CD14-positive monocyte (primary cell): ENCODE results near the gene IMPA2. TPM values are rescaled to one million over a fixed set of nuclear protein-coding genes. Genes with fewer than 3 reads are reported as not detected.

Experiments
- DNase-seq, 3 donors: peaks; one replicate each; pipeline ENCODE4 v3.0.0-alpha.2; 2011 to 2022
- H2AFZ ChIP-seq: 2 replicates; pipeline ENCODE4 v1.6.0; 2012; ENCODE audit warnings: mild to moderate bottlenecking, low read depth, low read length, inconsistent platforms; ENCODE audit not compliant: insufficient read depth, poor library complexity, severe bottlenecking
- H3K27ac ChIP-seq, 2 donors: 1 replicate in 1 of 2; 2 replicates in 1 of 2; pipeline ENCODE4 v1.5.1; 2012 to 2013; ENCODE audit warnings: low read length in 2 of 2, control low read depth in 1 of 2, inconsistent platforms in 1 of 2, low read depth in 1 of 2, mild to moderate bottlenecking in 1 of 2
- H3K27me3 ChIP-seq, 2 donors: one replicate each; pipeline versions ENCODE4 v1.6.0 to v1.6.1; 2011 to 2013; ENCODE audit warnings: low read length in 2 of 2; ENCODE audit not compliant: control insufficient read depth in 2 of 2, insufficient read depth in 2 of 2
- H3K36me3 ChIP-seq, 2 donors: replicated peaks in 1 of 2; 1 replicate in 1 of 2; 2 replicates in 1 of 2; pipeline versions ENCODE4 v1.5.1 to v1.6.1; 2012 to 2013; ENCODE audit warnings: low read length in 2 of 2, control low read depth in 1 of 2, inconsistent platforms in 1 of 2, mild to moderate bottlenecking in 1 of 2; ENCODE audit not compliant: insufficient read depth in 2 of 2, control insufficient read depth in 1 of 2
- H3K4me1 ChIP-seq, 2 donors: 1 replicate in 1 of 2; 2 replicates in 1 of 2; pipeline versions ENCODE4 v1.5.1 to v1.6.1; 2012 to 2013; ENCODE audit warnings: low read length in 2 of 2, control low read depth in 1 of 2, inconsistent platforms in 1 of 2, mild to moderate bottlenecking in 1 of 2, moderate library complexity in 1 of 2; ENCODE audit not compliant: insufficient read depth in 2 of 2, control insufficient read depth in 1 of 2
- H3K4me2 ChIP-seq: replicated peaks from 2 replicates; pipeline ENCODE3; 2012; ENCODE audit warnings: low read length, moderate library complexity, mild to moderate bottlenecking; ENCODE audit not compliant: poor library complexity, severe bottlenecking; ENCODE audit errors: extremely low read depth
- H3K4me3 ChIP-seq, 3 experiments: fragments of 200-600 bp in 1 of 3; sonication (generic) in 1 of 3; replicated peaks in 1 of 3; 1 replicate in 2 of 3; 2 replicates in 1 of 3; pipeline ENCODE4 v1.5.1; 2011 to 2013; ENCODE audit warnings: low read length in 3 of 3, mild to moderate bottlenecking in 3 of 3, control low read depth in 2 of 3, low read depth in 2 of 3, inconsistent platforms in 1 of 3, moderate library complexity in 1 of 3
- H3K79me2 ChIP-seq: 2 replicates; pipeline ENCODE4 v1.6.0; 2012; ENCODE audit warnings: mild to moderate bottlenecking, control low read depth, inconsistent platforms, low read length, moderate library complexity; ENCODE audit not compliant: insufficient read depth
- H3K9ac ChIP-seq: 2 replicates; pipeline ENCODE4 v1.6.0; 2017; ENCODE audit warnings: low read length, mild to moderate bottlenecking; ENCODE audit not compliant: insufficient read depth, poor library complexity, severe bottlenecking
- H3K9me3 ChIP-seq, 2 donors: replicated peaks in 1 of 2; 1 replicate in 1 of 2; 2 replicates in 1 of 2; pipeline versions ENCODE4 v1.5.1 to v1.6.1; 2012 to 2013; ENCODE audit warnings: low read length in 2 of 2, control low read depth in 1 of 2; ENCODE audit not compliant: control insufficient read depth in 1 of 2, insufficient read depth in 1 of 2
- H4K20me1 ChIP-seq: 2 replicates; pipeline ENCODE4 v1.6.0; 2012; ENCODE audit warnings: mild to moderate bottlenecking, low read length, control low read depth, moderate library complexity; ENCODE audit not compliant: insufficient read depth
- H3K27ac Mint-ChIP-seq, 7 donors: one replicate each; pipeline ENCODE4 v1.8.0; 2020; ENCODE audit warnings: mild to moderate bottlenecking in 7 of 7, mixed read lengths in 7 of 7, moderate library complexity in 6 of 7, inconsistent platforms in 2 of 7
- H3K27me3 Mint-ChIP-seq, 3 donors: one replicate each; pipeline ENCODE4 v1.8.0; 2021 to 2022; ENCODE audit warnings: low read depth in 3 of 3, mild to moderate bottlenecking in 3 of 3, mixed read lengths in 3 of 3, moderate library complexity in 3 of 3, inconsistent platforms in 1 of 3
- H3K36me3 Mint-ChIP-seq, 2 donors: one replicate each; pipeline ENCODE4 v1.8.0; 2020; ENCODE audit warnings: mixed read lengths in 2 of 2, inconsistent platforms in 1 of 2, mild to moderate bottlenecking in 1 of 2
- H3K4me1 Mint-ChIP-seq: one replicate; pipeline ENCODE4 v1.8.0; 2020; ENCODE audit warnings: mild to moderate bottlenecking, mixed read lengths
- H3K4me3 Mint-ChIP-seq, 2 donors: one replicate each; pipeline ENCODE4 v1.8.0; 2020; ENCODE audit warnings: mild to moderate bottlenecking in 2 of 2, mixed read lengths in 2 of 2, moderate library complexity in 1 of 2
- H3K9me3 Mint-ChIP-seq, 7 donors: one replicate each; pipeline ENCODE4 v1.8.0; 2020 to 2022; ENCODE audit warnings: mixed read lengths in 7 of 7, mild to moderate bottlenecking in 6 of 7, moderate library complexity in 6 of 7, inconsistent platforms in 2 of 7
- WGBS: methylation state at CpG from one replicate; pipeline ENCODE4 v1.1.5; 2013; ENCODE audit warnings: missing lambda C conversion rate; ENCODE audit not compliant: insufficient coverage; 5-methylcytosine and 5-hydroxymethylcytosine counted together
- intact Hi-C, 2 donors: fragments of 100-400 bp; cut with micrococcal nuclease; formaldehyde crosslinking; loops; one replicate each; pipeline versions ENCODE4 v1.15.0 to v1.15.1; 2023
- polyA plus RNA-seq, 3 donors: library from polyadenylated mRNA; depleted of rRNA in 1 of 3; unstranded in 2 of 3; stranded (reverse) in 1 of 3; fragments of 300-500 nt in 2 of 3; fragments of >200 nt in 1 of 3; fragmentation: Illumina TruSeq in 2 of 3; gene quantifications; 1 replicate in 2 of 3; 2 replicates in 1 of 3; pipeline ENCODE4 v1.2.3, GENCODE V29; 2012 to 2021
- TF ChIP-seq, protein P1 (sequence below): fragments of 200-600 bp; IDR thresholded peaks from one replicate; pipeline ENCODE4 v1.8.0; 2022; ENCODE audit warnings: antibody characterized with exemption, mild to moderate bottlenecking

Gene IMPA2
- polyA plus RNA-seq, 3 donors = 97.4 to 186 (median 145) TPM

DNA sequence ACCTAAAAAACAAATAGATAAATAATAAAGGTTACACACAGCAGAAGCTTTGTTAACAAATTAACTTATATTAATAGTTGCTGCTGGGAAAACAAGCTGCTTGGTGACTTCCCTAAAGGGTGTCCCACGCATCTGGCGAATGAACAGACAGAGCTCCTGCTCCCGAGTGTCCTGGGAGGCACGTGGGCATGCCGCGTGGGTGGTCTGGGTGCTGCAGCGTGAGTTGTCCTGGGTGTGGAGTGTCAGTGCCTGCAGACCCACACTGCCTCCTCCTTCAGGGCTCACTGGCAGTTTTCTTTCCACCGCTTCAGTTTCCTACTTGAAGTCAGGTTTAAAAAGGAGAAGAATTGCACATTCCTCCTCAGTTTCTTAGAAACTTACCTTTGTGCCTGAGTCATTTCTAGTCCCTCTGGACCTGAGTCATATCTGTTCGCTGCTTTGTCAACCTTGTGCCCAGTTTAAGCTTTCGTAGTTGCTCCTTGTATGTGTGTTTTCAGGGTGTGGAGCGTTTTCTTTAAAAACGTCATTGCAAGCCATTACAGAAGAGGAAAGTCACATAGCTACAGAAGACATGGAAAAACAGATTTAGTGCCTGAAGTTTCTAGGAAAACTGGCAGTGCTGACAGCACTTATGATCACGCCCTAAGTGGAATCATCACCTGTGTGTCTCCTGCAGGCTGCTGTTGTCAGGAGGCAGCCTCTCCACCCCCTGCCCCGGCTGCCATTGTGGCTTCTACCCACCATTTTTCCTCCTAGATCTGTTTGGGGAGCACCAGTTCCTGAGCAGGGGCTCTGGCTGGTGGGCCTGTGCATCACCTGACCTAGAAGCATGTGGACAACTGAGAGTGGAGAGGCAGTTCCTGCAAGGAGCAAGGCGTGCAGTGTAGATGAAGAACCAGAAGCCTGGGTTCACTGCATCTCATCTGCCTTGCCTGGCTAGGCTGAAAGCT, 24.5 kb downstream of the IMPA2 start:
- no peak overlapping the region for H2AFZ ChIP-seq
- no peaks in the 10 kb centered on the region for H3K9me3 Mint-ChIP-seq
- WGBS = 85% methylated on average over 9 of the region's 15 CpGs

GRCh38 chr18:12006488-12006840, 25.2 kb downstream of the IMPA2 start:
- no peak overlapping the region for H3K27ac ChIP-seq
- peaks cover 53% of the 10 kb centered on the region for H4K20me1 ChIP-seq
- H3K9ac ChIP-seq = no peak overlapping the region
- H3K4me1 Mint-ChIP-seq = no peaks in the 10 kb centered on the region
- DNase-seq = no peak
- H3K36me3 Mint-ChIP-seq = peaks cover 77 to 100% of the 10 kb centered on the region in 2 donors
- no peaks in the 10 kb centered on the region for H3K9me3 ChIP-seq
- no peaks in the 10 kb centered on the region for H3K27me3 Mint-ChIP-seq
- H3K79me2 ChIP-seq = peaks cover 35% of the 10 kb centered on the region
- H3K4me2 ChIP-seq = no peak overlapping the region
- TF ChIP-seq, protein P1, sequence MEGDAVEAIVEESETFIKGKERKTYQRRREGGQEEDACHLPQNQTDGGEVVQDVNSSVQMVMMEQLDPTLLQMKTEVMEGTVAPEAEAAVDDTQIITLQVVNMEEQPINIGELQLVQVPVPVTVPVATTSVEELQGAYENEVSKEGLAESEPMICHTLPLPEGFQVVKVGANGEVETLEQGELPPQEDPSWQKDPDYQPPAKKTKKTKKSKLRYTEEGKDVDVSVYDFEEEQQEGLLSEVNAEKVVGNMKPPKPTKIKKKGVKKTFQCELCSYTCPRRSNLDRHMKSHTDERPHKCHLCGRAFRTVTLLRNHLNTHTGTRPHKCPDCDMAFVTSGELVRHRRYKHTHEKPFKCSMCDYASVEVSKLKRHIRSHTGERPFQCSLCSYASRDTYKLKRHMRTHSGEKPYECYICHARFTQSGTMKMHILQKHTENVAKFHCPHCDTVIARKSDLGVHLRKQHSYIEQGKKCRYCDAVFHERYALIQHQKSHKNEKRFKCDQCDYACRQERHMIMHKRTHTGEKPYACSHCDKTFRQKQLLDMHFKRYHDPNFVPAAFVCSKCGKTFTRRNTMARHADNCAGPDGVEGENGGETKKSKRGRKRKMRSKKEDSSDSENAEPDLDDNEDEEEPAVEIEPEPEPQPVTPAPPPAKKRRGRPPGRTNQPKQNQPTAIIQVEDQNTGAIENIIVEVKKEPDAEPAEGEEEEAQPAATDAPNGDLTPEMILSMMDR = no peak
- no peak overlapping the region for H2AFZ ChIP-seq
- H3K27ac Mint-ChIP-seq = peak overlapping the region in 2 of 7 donors; percentile 43 to 57
- no peak overlapping the region for H3K4me3 ChIP-seq
- H3K36me3 ChIP-seq = peaks cover 89 to 97% of the 10 kb centered on the region in 2 donors
- H3K27me3 ChIP-seq = no peaks in the 10 kb centered on the region
- H3K4me1 ChIP-seq = no peaks in the 10 kb centered on the region
- WGBS = 96% methylated on average over 6 of the region's 6 CpGs
- intact Hi-C loops = no loop called here
- H3K4me3 Mint-ChIP-seq = no peak overlapping the region
- H3K9me3 Mint-ChIP-seq = no peaks in the 10 kb centered on the region

More for the DNA sequence above, 24.5 kb downstream of the IMPA2 start:
- no peaks in the 10 kb centered on the region for H3K27me3 ChIP-seq
- peaks cover 89 to 97% of the 10 kb centered on the region in 2 donors for H3K36me3 ChIP-seq
- no peaks in the 10 kb centered on the region for H3K9me3 ChIP-seq
- no peak overlapping the region for H3K27ac ChIP-seq
- H3K9ac ChIP-seq = no peak overlapping the region
- no peaks in the 10 kb centered on the region for H3K4me1 ChIP-seq
- Mint-ChIP-seq H3K27ac (peak overlapping the region in 3 of 7 donors; percentile 26 to 38 (median 26)), H3K4me1 (no peaks in the 10 kb centered on the region), H3K4me3 (no peak overlapping the region), H3K27me3 (no peaks in the 10 kb centered on the region), H3K36me3 (peaks cover 74 to 100% of the 10 kb centered on the region in 2 donors)
- H3K79me2 ChIP-seq = peaks cover 40% of the 10 kb centered on the region
- DNase-seq = no peak
- no peak overlapping the region for H3K4me3 ChIP-seq
- TF ChIP-seq, protein P1 = no peak
- no peak overlapping the region for H3K4me2 ChIP-seq
- peaks cover 52% of the 10 kb centered on the region for H4K20me1 ChIP-seq
- intact Hi-C loops = no loop called here
